SH-SY5Y (cell line): ENCODE measurements around the gene UNC93B1.

Experiments used
- GATA2 ChIP-seq: IDR thresholded peaks from 2 replicates; pipeline ENCODE4 v1.6.1; 2011; ENCODE audit warnings: mild to moderate bottlenecking, low read depth, low read length
- GATA3 ChIP-seq: IDR thresholded peaks from 2 replicates; pipeline ENCODE4 v1.6.1; 2011; ENCODE audit warnings: low read depth, mild to moderate bottlenecking, low read length, moderate library complexity

UNC93B1 gene

DNA sequence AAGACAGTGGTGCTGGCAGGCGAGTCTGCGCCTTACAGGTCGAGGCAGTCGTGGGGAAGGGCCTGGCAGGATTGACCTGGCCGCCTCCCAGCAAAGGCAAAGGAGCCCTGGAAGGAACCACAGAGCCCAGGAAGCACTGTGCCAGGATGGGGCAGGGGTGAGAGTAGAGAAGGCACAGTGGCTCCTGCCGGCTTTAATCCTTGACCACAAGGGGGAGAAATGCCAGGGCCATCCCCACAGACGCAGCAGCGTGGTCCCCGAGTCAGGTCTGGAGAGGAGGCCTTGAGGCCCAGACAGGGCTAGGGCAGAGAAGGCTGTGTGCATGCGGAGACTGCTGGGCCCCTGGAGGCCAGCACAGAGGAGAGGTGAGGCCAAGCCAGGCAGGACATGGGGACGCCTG is 16.7 kb upstream of the UNC93B1 start:
- no peak for TF ChIP-seq GATA2
- no peak for TF ChIP-seq GATA3

DNA sequence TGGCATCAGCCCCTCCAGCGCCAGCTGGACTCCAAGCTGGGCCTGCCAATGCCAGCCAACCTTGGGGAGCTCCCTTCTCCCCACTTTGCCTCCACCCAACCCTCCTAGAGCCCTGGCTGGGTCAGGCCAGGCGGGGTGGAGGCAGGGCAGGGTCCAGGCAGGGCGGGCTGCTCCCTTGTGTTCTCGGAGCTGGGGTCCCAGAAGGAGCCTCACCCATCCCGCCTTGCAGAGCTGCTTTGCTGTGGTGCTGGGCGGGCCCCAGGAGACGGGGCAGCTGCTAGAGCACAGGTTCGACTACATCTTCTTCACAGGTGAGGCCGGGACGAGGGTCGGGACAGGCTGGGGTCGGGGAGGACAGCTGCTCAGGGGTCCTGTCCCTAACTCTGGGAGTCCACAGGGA is 15.6 kb upstream of the UNC93B1 start:
- TF ChIP-seq GATA2 (no peak), GATA3 (no peak)

DNA sequence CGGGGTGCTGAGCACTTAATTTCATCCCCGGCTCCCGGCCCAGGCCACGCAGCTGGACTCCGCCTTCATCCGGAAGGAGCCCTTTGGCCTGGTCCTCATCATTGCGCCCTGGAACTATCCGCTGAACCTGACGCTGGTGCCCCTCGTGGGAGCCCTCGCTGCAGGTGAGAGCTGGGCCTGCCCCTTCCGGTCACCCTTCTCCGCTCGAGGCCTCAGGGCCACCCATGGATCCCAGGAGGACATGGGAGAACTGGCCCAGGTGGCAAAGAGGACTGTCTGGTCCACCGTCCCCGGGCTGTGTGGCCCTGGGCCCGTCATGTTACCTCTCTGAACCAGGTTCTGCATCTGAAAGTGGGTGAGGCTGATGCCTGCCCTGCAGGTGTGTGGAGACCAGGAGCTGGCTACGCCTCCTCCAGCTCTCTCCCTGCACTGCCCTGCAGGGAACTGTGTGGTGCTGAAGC is 14.9 kb upstream of the UNC93B1 start:
- TF ChIP-seq GATA3 (no peak), GATA2 (no peak)

DNA sequence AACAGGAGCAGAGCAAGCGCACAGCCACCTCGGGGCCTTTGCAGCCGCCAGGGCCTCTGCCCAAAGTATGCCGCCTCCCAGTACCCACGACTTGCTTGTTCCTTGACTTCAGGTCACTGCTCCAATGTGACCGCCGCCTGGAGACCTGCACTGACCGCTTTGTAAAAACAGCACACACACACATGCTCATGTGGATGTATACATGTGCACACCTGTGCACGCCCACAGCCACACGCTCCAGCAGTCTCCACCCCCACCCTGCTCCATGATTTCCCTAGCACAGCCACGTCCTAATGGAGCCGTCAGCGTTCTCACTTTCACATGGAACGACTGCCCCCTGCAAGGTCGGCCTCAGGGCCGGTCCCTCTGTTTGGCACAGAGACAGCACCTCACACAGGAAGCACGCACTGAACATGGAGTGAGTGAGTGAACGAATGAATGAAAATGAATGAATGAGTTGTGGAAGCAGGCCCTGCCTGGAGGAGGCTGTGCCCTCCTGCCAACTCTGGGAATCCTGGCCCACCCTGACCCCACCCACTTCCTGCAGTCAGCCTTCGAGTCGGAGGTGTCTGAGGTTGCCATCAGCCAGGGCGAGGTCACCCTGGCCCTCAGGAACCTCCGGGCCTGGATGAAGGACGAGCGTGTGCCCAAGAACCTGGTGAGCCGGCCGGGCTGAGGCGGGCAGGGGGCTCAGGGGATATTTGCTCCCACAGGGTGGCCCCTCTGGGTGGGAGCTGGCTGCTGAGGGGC is 14.3 kb upstream of the UNC93B1 start:
- no peak for TF ChIP-seq GATA2
- no peak for TF ChIP-seq GATA3

DNA sequence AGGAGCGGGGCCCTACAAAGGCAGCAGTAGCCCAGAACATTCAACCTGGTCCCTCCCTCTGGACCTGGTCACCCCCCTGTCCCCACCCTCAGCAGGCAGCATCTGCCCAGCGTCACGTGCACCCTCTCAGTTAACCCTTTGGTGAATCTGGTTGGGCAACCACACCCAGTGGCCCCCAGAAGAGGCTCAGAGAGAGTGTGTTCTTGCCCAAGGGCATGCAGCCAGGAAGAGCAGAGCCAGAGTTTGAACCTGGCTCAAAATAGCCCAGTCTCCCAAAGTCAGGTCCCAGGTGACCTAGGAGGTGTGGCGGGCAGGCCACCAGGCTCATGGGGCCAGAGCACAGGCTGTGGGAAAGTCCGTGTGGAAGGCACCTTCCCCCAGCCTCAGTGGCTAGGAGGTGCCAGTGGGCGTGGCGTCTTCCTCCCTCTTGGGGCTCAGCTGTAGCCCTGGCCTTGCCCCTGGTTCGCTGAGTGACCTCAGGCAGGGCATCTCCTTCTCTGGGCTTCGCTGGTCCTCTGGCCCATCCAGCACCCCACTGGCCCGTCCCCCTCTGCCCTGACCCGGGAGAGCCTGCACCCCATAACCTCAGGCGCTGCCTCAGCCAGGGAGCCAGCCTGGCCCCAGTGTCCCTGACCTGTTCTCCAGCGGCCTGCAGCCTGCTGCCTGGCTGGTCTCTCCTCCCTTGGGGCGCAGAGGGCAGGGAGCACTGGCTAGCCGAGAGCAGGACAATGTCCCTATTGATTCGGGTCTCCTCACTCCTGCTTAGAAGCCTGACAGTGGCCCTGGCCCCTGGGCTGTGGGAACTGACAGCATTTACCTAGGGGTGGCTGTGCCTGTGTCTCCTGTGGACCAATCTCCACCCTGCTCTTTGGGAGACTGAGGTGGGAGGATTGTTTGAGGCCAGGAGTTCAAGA is 13.3 kb upstream of the UNC93B1 start:
- TF ChIP-seq GATA3 (no peak), GATA2 (no peak)

DNA sequence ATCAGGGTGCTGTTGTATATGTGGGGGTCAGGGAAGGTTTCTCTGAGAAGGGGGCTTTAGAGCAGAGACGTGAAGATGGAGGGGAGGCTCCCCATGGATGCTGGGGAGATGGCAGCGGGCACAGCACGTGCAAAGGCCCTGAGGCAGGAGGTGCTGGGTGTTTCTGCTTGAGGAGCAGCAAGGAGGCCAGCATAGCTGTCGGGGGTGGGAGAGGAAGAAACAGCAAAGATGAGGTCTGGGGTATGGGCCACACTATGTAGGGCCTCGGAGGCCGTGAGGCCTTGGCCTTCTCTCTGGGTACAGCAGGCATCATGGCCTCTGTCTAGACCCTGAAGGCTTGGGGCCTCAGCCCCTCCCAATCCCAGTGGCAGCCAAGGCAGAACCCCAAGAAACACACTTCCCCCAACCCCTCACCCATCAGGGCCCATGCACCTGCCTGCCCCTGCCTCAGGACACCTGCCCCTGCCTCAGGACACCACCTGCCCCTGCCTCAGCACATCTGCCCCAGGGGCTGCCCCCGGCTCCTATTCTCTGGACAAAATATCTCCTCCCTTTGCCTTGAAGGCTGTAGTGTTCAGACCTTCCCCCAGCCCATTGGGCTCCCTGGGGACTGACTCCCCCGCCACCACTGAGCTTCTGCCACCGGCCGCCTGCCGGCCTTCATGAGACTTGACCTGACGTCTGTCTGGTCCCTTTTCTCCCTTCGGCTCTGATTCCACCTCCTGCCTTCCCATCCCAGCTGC is 12.4 kb upstream of the UNC93B1 start:
- no peak for TF ChIP-seq GATA3
- TF ChIP-seq GATA2: no peak

DNA sequence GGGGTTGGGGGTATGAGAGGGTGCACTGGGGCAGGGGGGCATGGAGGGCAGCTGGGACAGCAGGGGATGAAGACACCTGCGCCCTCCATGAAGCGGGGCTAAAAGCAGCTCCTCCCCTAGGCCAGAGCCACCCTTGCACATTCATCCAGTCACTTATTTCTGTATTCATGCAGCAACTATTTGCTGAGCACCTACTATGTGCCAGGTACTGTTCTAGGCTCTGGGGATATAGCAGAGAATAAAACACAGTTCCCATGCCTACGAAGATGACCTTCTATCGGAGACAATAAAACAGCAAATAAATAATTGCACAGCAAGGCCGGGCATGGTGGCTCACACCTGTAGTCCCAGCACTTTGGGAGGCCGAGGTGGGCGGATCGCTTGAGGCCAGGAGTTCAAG is 11.6 kb upstream of the UNC93B1 start:
- TF ChIP-seq GATA2: no peak
- TF ChIP-seq GATA3: no peak

DNA sequence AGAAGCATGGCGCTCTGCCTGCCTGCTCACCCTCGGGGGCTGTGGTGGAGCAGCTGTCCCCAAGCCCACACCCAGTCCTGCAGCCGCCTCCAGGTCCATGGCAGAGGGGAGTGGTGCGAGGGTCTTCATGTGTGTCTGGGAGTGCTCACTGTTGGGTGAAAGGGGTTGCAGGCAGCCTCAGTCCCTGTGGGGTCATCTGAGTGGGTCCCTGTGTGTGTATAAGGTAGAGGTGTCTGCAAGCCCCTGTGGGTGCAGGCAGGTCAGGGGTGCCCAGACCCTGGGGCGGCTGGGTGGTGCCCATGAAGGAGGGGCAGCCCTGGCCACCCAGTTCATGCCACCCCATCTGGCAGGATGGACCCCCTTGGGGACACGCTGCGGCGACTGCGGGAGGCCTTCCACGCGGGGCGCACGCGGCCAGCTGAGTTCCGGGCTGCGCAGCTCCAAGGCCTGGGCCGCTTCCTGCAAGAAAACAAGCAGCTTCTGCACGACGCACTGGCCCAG is 11.1 kb upstream of the UNC93B1 start:
- TF ChIP-seq GATA2 (no peak), GATA3 (no peak)

DNA sequence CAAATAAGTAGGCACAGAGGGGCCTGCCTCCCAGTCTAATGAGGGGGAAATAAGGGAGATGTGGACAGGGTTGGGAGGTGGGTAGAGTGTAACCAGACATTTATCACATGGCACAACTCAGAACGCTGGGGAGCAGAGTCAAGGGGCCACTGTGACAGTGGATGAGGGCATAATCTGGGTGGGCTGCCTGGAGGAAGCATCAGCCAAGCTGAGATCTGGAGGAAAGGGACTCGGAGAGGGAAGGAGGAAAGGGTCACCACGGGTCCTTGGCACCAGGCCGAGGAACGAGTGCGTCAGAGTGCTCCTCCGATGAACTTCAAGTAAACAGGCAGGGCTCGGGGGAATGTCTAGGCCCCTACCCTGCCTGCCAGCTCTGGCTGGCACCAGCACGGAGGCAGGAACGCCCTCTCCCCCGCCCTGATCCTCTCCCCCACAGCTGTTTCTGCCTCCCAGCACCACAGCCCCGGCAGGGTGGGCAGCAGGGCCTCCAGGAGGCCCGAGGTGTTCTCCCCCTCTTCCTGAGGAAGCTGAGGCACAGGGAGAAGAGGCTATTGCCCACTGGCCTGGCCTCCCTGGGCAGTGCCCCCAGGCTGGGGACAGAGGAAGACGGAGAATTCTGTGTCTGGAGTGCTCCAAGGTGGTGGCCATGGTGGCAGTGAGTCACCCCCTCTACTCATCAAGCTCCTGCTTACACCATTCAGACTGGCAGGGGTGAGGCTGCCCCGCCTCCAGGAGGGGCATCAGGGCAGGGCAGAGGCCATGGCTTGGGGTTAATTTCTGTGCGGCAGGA is 10.5 kb upstream of the UNC93B1 start:
- TF ChIP-seq GATA2: no peak
- no peak for TF ChIP-seq GATA3

DNA sequence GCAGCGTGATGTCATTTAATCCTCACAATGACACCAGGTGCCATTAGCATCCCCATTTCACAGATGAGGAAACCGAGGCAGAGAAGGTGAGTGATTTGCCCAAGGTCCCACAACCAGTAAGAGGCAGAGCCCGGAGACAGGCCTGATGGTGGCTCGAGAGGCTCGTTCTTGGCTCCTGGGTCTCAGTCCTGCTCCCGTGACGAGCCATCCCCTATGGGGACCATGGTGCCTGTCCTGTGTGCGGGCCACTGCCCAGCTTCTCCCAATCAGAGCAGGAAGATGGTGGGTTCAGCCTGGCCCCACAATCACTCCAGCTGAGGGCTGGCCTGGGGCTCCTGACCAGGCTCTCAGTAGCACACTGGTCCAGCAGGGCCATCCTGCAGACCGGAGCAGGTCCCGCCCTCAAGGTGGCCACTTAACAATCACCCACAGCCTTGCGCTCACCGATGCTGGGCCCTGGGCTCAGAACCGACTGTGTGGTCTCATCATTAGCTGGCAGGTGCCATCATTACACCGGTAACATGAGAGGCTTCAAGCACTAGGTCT is 9.8 kb upstream of the UNC93B1 start:
- TF ChIP-seq GATA3: no peak
- no peak for TF ChIP-seq GATA2

DNA sequence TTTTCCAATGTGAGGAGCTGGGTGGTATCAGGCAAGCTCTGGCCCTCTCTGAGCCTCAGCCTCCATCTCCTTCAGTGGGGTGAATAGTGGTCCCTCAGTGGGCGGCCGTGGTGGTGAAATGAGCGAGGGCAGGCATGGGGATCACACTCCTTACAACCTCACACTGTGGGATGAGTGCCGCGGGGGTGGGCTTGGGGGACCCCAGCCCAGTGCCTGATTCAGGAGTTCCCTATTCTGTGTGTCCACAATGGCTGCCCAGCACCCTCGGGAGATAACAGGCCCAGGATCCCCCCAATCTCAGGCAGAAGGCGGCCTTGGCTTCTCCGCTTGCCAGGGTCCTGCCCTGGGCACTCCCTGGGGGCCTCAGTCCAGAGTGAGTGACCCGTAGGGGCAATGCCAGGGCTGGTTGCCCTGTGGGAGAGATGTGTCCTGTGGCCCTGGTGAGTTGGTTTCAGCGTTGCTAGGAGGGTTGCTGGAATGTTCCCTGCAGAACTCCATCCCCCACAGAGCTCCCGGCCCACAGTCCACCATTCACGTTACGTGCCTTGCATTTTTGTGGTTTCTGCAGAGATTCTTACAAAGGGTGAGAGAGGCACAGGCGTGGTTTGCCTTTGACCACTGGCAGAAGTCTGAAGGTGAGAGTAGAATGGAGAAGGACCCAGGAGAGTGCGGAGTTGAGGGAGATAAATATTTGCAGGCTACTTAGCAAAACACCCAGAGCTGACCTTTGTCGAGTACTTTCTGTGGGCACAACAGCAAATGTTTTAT is 9.1 kb upstream of the UNC93B1 start:
- no peak for TF ChIP-seq GATA3
- TF ChIP-seq GATA2: no peak

DNA sequence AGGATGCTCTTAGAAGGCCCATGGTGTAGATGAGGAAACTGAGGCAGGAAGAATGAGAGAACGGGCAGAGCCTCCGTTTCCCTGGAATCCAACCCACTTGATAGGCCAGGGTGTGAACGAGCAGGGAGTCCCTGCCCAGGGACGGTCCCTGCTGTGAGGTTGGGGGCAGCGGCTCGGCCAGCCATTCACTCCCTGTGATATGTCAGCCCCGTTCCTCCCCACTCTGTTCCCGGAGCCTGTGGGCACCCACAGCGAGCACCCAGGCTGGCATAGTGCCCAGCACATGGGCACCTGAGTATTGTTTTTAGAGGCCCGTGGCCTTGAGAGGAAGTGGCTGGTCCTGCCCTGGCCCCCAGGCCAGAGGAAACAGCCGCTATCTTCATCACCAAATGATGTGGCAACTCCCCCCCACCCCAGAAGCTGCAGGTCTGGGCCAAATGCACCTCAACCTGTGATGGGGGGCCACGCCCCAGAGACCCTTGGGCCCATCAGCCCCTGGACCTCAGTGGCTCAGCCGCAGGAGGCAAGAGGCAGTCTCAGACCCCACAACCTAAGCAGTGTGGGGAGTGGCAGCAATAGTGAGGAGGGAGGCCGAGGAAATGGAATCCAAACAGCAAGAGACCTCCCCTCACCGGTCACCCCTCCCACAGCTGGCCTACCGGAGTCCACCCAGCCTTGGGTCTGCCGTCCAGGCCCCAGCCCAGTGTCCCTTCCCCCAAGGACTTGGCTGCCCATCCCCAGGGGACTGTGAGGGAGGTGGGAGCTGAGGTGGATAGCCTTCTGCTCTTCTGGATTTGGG is 8.3 kb upstream of the UNC93B1 start:
- no peak for TF ChIP-seq GATA3
- no peak for TF ChIP-seq GATA2
